Astrocyte of the cerebellum (primary cell): ENCODE measurements around the gene DBF4B.

Experiments
- DNase-seq: peaks from one replicate; pipeline ENCODE4 v3.0.0-alpha.2; 2011; ENCODE audit warnings: low read depth
- H3K4me3 ChIP-seq: 2 replicates; pipeline ENCODE4 v1.5.1; 2011; ENCODE audit warnings: mild to moderate bottlenecking, low read depth, low read length, moderate library complexity
- CTCF ChIP-seq: IDR thresholded peaks from 2 replicates; pipeline ENCODE4 v1.5.1; 2012; ENCODE audit warnings: low read length, low read depth, moderate library complexity, mild to moderate bottlenecking; ENCODE audit errors: missing control alignments
- in situ Hi-C: cut with HindIII; loops from 2 replicates; pipeline ENCODE4 v1.10.0; 2017; ENCODE audit warnings: low sequenced_read_pairs

DBF4B gene

GRCh38 chr17:44797802-44798201, 89.3 kb downstream of the DBF4B start:
- in situ Hi-C loops, result no loop called here
- DNase-seq, result no peak
- no peak overlapping the region for H3K4me3 ChIP-seq

DNA sequence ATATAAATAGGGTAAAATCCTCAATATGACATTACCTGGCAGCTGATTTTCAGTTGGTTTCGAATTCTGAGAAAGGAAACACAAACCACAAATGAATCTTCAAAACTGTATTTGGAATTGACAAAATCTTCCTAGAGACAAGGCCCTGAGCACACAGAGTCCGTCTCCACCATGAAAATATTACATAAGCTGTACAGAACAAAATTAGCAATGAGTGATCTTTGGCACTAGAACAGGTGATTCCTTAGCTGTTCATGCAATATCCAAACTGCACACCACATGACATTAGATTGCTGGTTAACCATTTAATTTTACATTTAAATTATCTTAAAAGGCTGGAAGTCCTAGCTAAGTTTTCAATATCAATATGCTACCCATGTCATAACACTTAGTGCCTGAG, 89.9 kb downstream of the DBF4B start:
- DNase-seq, result no peak

More at GRCh38 chr17:44797802-44798201, 89.3 kb downstream of the DBF4B start:
- no peak for TF ChIP-seq CTCF

More for the DNA sequence above, 89.9 kb downstream of the DBF4B start:
- H3K4me3 ChIP-seq, result no peak overlapping the region
- in situ Hi-C loops, result no loop called here
- TF ChIP-seq CTCF, result no peak
